GM18868 (cell line): ENCODE results near the gene TENT4A.

Experiments used
- ATAC-seq: cut with Tn5 transposase; IDR thresholded peaks from one replicate; pipeline ENCODE4 v1.9.1; 2021; ENCODE audit warnings: mild to moderate bottlenecking, moderate library complexity; ENCODE audit not compliant: unreplicated experiment

Gene TENT4A

DNA sequence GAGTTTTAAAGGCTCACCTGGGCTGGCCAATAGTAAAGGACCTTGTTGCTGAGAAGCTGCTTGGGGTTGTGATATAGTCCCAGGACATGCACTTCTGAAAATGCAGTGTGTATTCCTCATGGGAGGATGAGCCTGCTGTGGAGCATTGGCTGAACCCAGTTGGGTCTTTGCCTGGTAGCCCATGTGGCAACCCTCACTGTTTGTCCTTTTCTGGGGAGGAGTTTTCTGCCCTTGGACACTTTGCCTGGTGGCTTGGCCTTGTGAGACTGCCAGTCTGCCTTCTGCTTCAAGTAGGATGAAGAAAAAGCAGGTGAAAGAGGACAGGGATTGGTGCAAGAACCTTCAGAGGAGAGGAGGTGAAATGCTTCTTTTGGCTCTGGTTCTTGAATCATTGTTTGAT lies 4.0 kb downstream of the TENT4A start:
- ATAC-seq = no peak

DNA sequence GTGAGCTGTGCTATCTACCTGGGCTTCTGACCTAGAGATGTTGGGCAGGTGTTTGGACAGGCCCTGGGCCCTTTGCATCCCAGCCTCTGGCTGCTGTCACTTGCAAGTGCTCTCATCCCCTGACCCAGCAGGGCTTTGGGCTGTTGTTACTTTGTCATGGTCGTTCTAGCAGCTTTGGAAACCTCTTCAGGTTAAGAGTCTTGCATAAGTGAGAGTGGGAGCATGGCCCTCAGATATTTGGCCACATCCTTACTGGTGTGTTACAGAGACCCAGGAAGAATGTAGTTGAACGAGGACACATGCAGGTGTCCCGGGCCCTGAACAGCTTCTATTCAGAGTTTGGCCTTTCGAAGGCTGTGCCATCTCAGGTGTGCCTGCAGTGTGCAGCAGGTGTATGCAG lies 4.5 kb downstream of the TENT4A start:
- no peak for ATAC-seq

DNA sequence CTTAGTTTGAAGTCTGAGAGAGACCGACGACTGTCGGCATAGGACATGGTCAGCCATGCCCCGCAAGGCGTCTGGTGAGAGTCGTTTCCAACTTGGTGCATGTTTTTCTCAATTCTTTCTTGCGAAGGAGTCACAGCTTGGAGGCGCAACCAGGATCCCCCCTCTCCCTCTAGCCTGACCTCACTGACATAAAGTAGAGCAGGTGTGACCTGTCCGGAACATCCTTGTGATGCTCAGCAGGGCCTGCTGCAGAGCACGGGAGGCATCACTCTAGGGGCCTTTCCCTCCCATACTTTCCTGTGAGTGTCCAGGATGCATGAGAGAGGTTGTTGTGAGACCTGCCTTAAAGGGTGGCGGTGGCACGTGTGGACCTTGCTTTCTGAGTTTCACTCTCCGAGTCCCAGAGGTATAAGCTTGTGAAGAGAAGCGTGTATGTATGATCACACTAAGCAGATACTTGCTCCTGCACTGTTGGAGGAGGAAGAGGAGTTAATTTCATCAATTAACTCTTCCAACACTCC lies 5.0 kb downstream of the TENT4A start:
- ATAC-seq = peak; percentile 30

DNA sequence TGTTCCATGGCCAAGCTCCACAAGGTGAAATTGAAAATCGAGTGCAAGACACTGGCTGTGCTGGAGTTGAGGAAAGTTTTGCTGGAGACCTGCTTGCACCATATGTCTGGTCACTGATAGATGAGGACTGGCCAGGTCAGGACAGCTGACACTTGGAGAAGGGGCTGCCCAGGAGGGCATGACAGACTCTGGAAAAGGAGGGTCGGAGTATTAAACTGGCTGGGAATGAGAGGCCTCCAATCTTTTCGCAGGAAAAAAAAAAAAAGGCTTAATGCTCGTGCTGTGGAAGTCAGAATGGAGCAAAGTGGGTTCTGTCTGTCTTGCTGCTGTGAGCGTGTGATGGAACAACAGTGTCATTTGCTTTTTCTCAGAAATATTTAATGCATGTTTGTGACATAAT lies 5.5 kb downstream of the TENT4A start:
- ATAC-seq = no peak

DNA sequence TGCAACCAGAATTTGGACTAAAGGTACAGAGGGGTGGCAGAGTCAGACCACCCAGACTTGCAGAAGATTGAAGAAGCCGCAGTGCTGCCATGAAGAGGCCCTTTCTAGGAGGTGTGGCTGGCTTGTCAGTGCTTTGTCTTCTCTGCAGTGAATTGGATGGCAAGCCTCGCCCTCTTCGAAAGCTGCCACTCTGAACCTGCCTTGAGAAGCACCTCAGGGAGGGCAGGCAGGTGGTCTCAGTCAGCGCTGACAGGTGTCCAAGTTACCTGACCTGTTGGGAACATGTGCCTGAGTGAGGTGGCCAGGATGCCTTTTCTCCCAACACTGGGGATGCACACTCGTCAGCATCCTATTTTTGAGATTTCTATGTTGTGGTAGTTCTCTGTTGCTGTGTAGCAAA lies 6.2 kb downstream of the TENT4A start:
- no peak for ATAC-seq

DNA sequence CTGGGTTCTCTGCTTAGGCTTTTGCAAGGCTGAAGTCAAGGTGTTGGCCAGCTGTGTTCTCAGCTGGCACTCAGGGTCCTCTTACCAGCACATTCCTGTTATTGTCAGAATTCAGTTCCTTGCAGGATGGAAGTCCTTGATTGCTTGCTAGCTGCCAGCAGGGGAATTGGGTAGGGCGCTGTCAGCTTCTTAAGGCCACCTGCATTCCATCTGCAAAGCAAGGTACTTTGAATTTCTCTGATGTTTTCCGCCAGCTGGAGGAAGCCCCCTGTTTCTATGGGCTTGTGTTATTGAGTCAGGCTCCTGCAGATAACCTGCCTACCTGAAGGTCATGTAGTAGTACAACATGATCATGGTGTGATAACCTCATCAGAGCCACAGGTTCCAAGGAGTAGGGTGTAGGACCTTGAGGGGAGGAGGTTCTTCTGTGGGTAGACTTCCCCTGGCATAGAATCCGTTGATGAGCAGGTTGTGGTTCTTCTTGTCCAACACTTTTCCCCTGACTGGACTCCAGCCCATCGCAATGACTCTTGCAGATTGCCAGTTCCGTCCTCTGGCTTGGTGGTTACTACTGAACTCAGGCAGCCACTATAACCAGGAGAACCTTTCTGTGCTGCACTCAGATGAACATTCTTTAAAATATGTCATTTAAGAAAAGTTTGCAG lies 6.8 kb downstream of the TENT4A start:
- ATAC-seq = no peak

DNA sequence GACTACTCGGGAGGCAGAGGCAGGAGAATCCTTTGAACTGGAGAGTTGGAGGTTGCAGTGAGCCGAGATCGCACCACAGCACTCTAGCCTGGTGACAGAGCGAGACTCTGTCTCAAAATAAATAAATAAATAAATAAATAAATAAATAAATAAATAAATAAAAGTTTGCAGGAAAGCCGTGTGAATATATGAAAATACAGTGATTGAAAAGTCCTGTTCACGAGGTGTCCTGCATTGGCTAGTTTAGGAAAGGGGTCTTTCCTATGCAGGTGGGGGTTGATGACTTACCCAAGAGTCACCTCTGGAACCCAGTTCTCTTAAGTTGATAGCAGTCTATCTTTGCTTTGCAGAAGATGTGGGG lies 7.3 kb downstream of the TENT4A start:
- ATAC-seq = no peak

DNA sequence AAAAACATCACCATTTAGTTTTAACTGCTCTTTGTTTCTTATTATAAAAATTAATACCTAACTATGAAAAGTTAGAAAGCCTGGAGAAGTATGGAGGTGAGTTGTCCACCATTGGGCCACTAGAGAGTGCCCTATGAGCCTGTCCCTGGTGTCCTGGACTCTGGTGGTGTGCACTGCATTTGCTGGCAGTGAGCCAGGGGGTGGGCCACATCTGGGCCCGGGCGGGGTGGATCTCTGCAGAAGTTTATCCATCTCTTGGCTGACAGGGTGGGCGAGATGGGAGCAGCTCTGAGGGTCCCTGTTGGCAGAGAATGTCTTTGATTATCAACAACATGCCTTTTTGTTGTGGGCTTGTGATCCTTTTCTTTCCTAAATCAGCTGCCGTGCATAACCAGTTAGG lies 8.2 kb downstream of the TENT4A start:
- ATAC-seq = no peak

DNA sequence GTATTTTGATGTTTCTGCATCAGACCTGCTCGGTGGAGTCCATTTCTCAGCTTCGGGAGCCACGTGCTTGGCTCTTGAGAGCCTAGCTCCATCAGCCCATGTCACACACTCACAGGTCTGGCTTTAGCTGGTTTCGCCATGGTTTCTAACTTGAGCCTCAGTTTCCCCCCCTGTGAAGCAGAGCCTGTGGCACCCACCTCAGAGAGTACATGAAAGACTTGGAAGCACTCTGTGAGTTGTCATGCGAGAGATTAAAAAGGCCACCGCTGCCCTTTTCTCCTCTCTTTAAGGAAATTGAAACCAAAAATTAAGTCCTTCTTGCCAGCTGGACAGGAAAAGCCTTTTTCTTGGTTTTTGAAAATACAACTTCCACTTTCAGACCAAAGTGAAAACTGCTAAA lies 8.8 kb downstream of the TENT4A start:
- peak; percentile 63 for ATAC-seq

DNA sequence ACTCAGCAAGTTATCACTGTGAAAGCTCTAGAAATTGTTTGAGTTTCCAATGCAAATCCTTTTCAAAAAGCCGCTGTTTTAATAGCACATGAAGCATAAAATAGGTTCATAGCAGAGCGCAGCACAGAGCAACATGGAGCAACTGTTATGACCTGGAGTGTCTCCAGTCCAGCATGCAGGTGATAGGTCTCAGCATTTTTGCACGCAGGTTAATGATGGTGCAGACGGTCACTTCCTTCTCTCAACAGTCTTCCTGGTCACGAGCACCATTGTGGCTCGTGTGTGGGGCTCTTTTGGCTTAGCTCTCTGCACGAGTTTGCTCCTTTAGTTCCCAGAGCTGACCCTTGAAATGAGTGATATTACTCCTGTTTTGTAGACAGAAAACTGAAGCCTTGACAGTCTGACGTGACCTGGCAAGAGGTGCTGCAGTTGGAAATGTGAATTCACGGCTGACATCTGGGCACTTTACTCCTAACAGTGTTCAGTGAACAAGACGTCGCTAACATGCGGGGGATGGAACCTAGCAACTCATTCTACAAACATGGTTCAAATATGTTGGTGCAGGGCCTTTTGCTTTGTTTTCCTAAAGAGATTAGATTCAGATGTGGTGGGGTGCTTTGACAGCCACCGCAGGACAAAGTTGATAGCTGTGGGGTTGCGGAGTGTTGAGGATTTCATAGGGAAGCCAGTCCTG lies 10.0 kb downstream of the TENT4A start:
- no peak for ATAC-seq

DNA sequence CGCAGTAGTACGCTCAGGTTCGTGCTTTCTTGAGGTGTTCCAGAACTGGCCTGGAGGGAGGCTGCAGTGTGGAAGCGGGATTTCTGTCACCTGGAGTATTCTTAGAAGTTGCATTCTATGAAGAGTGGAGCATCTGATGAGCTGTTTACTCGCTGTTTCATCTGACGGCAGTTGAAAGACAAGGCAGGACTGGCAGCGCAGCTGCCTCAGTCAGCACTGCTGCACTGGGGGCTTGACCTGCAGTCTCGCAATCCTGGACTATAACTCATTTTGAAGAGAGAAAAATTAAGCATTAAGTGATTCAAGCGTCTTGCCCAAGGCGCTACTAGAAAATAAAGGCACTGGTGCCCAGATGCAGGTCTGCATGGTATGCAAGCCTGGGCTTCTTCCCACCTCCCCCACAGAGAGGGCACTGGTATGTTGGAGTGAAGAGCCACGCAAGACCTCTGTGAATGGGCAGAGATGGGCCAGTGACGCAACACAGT lies 10.6 kb downstream of the TENT4A start:
- ATAC-seq = no peak

DNA sequence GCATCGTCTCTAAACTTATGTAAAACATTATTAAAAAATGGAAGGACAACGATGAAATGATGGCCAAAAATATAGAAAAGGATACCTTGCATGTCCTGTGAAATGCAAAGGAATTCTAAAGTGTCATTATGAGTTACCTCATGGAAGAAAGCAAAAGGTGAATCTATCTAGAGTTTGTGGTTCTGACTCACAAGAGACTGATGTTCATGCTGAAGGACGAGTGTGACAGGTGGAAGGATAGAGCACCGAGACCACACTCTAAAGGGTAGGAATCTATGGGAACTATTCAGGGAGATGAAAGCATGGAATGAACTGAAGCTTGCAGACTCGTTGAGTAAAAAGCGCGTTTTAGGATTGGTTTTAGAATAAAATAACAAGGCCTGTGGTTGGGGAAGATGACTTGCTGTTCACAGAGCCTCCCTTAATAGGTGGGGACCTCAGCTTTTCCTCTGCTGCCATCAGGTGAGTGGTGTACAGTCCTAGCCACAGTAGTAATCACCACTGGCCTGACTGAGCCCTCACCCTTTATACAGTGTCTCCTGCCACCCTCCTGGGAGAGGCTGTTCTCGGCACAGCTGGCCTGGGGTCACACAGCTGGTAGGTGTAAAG lies 11.2 kb downstream of the TENT4A start:
- no peak for ATAC-seq

DNA sequence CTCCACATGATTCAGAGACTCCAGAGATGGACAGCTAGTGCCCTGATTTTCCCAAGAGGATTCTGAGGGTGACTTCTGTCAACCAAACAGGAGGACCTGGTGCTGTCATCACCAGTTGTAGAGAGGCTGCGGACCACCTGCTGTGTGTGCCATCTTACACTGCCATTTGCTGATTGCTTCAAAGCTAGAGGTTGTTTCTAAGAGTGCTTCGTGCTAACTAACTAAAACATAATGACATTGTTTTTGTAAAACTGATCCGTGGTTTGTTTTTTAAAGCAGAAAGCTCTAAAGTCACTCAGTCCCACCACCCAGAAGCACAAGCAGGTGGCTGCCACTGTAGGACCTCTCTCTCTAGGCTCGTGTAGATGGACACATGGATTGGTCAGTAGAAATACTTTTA lies 12.2 kb downstream of the TENT4A start:
- no peak for ATAC-seq

DNA sequence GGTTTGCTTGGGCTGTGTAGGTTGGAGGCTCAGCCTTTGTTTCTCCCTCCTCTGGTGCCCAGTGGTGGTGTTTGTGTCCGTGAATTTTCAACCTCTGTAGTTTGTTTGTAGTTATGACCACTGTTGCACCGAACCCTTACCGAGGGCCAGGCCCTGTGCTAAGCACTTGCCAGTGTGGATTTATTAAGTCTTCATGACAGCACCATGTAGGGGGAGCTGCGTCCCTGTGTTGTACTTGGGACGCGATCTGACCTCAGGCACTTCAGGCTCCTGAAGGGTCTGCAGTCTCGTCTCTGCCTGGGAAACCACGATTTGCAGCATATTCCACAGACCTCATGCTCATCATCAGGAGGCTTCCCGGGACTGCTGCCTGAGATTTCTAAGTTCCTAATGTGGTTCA lies 12.8 kb downstream of the TENT4A start:
- no peak for ATAC-seq

DNA sequence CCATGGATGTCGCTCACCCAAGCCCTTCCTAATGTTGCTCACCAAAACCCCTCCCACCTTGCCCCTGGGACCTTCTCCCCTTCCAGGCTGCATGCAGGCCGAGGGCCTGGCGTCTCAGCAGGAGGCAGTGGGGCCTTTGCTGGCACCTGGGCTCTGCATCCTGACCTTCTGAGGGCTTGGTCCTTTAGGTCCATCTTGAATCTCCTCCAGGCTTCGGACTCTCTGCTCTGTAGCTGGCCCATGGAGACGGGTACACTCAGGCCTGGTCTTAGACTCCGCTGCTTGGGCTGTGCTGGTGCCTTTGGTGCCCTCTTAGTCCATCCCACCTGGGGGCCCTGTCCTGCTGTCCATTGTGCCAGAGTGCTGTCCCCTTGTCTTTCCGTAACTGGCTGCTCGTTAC lies 14.0 kb downstream of the TENT4A start:
- no peak for ATAC-seq

DNA sequence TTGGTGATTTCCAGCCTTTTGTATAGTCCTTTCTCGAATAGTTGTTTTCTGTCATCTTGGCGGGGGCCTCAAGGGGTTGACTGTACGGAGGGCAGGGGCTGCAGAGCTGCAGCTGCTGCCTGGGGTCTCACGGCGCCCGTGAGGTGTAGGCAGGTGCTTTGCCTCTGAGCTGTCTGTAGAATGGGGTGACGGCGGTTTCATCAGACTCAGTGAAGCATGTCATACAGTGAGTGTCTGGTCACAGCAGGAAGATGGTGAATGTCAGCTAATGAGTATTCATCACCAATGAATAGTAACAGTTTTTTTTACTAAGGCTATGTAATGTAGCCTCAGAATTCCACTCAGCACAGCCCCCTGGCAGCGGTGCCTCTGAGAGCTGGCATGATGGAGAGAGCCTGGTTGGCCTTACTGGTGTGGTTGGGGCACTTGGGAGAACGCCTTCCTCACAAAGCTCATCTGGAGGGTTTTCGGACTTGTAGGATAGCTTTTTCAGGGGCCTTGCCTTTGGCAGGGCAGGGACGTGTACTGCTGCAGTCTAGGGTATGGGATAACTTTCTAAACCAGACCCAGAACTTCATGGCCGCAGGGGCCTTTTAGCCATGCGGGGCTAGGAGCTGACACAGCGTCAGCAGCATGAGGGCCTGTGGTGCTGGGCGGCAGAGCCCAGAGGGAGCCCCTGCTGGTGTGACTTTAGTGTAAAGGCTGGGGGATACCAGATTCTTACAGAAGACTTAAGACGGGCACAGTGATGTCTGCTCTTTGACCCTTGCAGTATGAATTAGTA lies 15.0 kb downstream of the TENT4A start:
- peak; percentile 85 for ATAC-seq

DNA sequence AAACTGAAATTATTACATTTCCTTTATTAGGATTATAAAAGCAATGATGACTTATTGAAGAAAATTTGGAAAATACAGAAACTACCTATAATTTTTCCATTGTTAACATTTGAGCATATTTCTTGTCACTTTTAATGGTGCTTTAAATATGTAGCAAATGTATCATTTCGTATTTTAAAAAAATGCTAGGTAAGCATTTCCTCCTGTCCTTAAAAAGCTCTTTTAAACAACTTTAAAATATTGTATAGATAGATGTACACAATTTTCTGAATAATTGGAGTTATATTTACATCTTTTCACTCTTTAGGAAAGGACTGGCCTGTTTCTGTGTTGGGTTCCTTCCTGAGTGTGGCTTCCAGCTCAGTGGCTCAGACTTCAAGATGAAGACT lies 15.6 kb downstream of the TENT4A start:
- no peak for ATAC-seq

DNA sequence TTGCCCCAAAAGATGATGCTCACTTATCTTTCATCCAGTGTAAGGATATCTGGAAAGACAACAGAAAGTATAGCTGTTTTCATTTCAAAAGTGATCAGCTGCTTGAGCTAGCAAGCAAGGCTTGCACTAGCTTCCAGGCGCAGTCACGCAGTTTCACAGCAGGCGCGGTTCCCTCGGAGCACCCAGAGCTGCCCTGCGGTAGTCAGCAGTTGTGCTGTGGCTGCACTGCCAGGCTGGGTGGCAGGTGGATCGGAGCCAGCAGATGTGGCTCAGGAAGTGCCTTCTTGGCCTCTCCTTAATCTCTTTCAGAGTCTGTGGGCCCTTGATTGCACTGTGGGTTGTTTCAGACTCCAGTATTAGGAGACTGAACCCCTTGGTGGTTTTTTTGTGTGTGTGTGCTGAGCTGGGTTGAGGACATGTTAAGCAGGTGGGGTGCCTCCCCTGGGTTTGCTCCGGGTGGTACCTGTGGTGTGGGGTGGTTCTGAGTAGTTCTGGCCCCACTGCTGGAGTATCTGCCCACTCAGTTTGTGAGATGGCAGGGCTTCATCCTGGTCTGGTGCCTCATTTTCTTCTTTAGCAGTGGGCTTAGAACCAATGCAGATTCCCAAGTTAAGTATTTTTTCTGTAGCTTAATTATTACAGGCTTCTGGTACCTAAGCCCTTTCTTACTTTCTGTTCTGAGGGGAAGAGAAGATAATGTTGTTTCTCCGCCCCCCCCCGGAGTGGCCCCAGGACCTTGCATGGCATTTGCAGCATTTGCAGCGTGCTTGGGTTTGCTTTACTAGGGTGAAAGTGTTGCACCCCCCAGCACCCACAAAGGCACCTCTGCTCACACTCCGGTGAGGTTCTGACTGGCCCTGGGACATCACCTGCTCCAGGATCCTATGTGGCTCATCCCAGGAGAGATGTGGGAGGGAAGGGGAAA lies 16.4 kb downstream of the TENT4A start:
- peak; percentile 40 for ATAC-seq

DNA sequence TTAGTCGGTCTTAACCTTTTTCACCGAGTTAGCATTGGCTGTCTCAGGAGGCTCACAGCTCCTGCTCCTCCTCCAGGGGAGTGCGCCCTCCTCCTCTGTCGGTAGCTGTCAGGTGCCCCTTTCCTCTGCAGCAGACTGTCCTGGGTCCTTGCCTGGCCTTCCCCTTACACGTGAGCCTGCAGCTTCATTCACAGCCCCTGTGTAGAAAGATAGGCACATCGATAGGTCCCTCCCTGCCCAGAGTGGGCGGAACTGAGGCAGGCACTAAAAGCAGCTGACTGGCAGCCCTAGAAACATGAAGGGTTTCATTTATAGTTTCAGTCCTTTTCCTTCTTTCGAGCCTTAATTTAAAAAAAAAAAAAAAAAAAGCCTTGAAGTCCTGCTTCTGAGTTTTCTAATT lies 17.2 kb downstream of the TENT4A start:
- peak; percentile 24 for ATAC-seq

DNA sequence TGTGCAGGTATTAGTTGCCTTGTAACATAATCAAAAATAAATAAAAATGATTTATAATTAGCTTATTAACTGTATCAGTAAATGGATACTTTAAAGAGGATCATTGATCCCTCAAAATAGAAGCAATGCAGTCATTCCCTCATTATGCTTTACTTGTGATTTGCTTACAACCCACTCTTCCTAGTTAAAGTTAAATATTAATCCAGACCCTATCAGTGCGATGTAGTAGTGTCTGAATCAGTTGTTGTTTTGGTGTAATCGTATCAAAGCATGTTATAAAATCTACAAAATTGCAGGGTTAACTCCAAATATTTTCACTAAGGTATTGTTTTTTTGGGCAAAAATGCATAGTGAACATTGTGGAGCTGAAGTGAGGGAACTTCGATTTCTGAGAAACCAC lies 17.6 kb downstream of the TENT4A start:
- no peak for ATAC-seq
